HFF-Myc (cell line): ENCODE data around the gene YBX1.

Experiments
- DNase-seq: peaks from one replicate; pipeline ENCODE4 v3.0.0-alpha.2; 2011; ENCODE audit warnings: low read depth; ENCODE audit errors: extremely low read depth
- H3K4me3 ChIP-seq: replicated peaks from 2 replicates; pipeline ENCODE4 v1.5.1; 2011; ENCODE audit warnings: low read depth, mild to moderate bottlenecking, control low read depth, low read length
- CTCF ChIP-seq: IDR thresholded peaks from 2 replicates; pipeline ENCODE4 v1.5.1; 2012; ENCODE audit warnings: mild to moderate bottlenecking, low read depth, low read length, control low read depth; ENCODE audit errors: missing control alignments

The YBX1 gene

GRCh38 chr1:42743317-42744147 lies 61.3 kb downstream of the YBX1 start:
- no peak overlapping the region for H3K4me3 ChIP-seq
- no peak for DNase-seq

GRCh38 chr1:42744148-42744413 lies 61.9 kb downstream of the YBX1 start:
- TF ChIP-seq CTCF: no peak
- DNase-seq: no peak

More at GRCh38 chr1:42743317-42744147, 61.3 kb downstream of the YBX1 start:
- TF ChIP-seq CTCF: no peak

GRCh38 chr1:42745851-42746250 lies 63.6 kb downstream of the YBX1 start:
- no peak for DNase-seq
- no peak for TF ChIP-seq CTCF
- H3K4me3 ChIP-seq: no peak overlapping the region

More at GRCh38 chr1:42744148-42744413, 61.9 kb downstream of the YBX1 start:
- no peak overlapping the region for H3K4me3 ChIP-seq

GRCh38 chr1:42746436-42747105 lies 64.4 kb downstream of the YBX1 start:
- no peak for TF ChIP-seq CTCF
- no peak for DNase-seq
- H3K4me3 ChIP-seq: no peak overlapping the region

- no peak overlapping the region for H3K4me3 ChIP-seq
- no peak for DNase-seq
- peak; percentile 68 for TF ChIP-seq CTCF
Measured at GRCh38 chr1:42747125-42747524, 64.9 kb downstream of the YBX1 start.

- no peak for DNase-seq
- no peak for TF ChIP-seq CTCF
- H3K4me3 ChIP-seq: no peak overlapping the region
Measured at GRCh38 chr1:42748021-42748420, 65.8 kb downstream of the YBX1 start.
